ENCODE measurements around the gene RTN4R.

RTN4R gene

GRCh38 chr22:20211997-20212753 lies 55.9 kb downstream of the RTN4R start:
- peak; percentile 10 for DNase-seq

- no peak for DNase-seq
These were observed 56.6 kb downstream of the RTN4R start for GRCh38 chr22:20211409-20211996.

GRCh38 chr22:20210473-20211059 lies 57.6 kb downstream of the RTN4R start:
- DNase-seq = no peak

GRCh38 chr22:20209761-20210250 lies 58.3 kb downstream of the RTN4R start:
- DNase-seq = no peak

DNA sequence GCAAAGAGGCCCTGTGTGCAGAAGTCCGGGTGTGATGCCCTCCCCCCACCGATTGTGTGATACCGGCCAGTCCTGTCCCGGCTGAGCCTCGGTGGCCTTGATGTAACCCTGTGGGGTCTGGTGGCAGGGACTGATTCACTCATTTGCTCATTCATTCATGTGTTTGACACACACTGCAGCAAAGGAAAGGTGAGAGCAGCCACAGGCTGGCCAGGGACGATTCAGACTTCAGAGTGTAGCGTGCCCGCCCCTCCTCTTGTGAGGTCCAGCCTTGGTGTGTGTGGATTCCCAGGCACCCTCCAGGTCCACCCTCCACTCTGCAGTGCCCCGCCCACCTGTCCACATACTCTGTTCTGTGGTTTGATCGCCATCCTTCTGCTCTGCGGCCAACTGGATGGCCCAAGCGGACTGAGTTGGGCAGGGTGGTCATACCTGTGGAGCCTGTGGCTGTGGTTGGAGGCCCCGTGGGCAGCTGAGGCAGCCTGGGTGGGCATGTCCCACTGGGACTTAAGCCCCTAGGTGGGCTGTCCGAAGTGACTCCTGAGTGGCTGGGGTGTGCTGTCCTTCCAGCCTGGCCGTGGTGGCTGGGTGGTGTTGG lies 59.3 kb downstream of the RTN4R start:
- DNase-seq = no peak

DNA sequence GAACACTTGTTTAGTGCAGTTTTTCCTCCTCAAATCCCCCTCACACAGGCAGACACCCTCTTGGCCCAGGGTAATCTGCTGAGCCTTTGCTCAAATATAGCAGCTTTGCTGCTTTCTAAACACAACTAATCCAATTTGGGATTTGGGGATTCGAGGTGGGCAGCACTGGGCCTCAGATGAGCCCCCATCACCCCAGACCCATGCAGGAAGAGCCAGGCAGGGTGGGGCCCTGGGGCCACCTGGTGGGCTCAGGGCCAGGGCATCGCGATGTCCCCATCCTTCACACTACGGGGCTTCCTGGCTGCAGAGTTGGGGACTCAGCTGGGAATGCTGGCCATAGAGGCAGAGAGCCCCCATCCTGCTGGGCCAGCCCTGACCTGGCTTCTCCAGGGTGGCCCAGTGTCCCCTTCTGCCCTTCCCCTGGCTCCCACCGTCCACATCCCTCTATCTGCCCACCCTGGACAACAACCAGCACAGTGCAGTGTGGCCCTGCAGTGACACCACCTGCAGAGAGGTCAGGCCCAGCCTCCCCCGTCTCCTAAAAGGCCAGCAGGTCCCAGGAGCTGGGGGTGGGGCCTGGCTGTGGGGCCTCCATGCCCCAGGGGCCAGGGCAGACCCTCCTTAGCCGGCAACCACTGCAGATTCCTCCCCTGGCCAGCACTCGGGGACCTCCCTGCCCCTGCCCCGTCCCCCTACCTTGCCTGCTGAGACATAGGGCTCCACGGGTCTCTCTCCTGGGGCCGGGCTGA lies 60.7 kb downstream of the RTN4R start:
- no peak for DNase-seq

DNA sequence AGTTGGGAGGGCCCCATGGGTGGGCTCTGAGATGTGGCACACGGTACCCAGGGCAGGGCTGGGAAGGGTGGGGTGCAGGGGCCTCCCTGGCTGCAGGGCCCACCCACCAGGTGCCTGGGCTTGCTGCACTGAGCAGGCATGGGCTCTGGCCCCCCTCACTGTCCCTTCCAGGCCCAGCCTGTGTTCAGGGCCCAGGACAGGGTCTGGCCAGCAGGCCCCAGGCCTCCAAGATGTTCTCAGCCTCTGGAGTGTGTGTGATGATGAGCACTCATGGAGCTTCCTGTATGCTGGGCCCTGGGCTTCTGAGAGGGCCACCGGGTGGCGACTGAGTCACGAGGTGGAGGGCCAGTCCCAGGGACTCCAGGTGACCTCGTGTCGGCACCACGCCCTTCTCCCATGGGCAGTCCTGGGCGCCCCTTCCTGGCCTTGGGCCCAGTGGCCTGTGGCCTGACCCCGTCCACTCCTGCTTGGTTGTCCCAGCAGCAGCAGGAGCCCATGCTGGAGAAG lies 61.4 kb downstream of the RTN4R start:
- DNase-seq = no peak

GRCh38 chr22:20205964-20206708 lies 62.0 kb downstream of the RTN4R start:
- DNase-seq = no peak

- DNase-seq = no peak
These were observed 62.6 kb downstream of the RTN4R start for GRCh38 chr22:20205464-20205963.

- DNase-seq = no peak
These were observed 63.3 kb downstream of the RTN4R start for GRCh38 chr22:20204806-20205205.

DNA sequence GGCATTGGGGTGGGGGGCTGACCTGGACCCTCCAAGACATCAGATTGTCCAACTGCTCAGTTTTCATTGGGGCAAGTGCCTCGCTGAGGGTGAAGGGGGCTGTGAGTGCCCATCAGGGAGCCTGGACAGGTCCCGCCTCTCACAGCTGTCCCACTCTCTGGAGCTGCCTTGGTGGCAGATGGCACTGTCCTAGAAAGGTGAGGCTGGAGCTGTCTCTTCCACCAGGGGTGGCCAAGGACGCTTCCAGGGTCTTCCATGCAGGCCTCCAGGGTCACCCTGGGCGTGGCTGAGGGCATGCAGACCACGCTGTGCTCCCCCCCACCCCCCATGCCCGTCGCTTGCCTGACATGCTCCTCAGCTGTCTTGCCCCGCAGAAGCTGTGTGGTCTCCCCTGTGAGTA lies 63.8 kb downstream of the RTN4R start:
- no peak for DNase-seq

GRCh38 chr22:20203552-20204201 lies 64.4 kb downstream of the RTN4R start:
- DNase-seq = peak; percentile 43

GRCh38 chr22:20203142-20203551 lies 65.0 kb downstream of the RTN4R start:
- no peak for DNase-seq

GRCh38 chr22:20201837-20202392 lies 66.2 kb downstream of the RTN4R start:
- DNase-seq = no peak

- no peak for DNase-seq
These were observed 68.2 kb downstream of the RTN4R start for GRCh38 chr22:20199906-20200305.

DNA sequence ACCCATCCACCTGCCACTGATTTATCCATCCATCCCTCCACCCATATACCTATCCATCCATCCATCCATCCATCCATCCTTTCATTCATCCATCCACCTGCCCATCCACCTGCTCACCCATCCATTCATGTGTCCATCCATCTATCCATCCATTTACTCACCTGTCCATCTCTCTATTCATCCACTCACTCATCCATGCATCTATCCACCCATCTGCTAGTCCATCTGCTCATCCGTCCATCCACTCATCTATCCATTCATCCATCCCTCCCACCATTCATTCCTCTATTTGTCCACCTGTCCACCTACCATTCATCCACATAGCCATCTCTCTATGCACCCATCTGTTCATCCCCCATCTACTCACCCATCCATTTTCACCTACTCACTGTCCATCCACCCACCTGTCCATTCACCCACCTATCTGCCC lies 68.7 kb downstream of the RTN4R start:
- DNase-seq = no peak

DNA sequence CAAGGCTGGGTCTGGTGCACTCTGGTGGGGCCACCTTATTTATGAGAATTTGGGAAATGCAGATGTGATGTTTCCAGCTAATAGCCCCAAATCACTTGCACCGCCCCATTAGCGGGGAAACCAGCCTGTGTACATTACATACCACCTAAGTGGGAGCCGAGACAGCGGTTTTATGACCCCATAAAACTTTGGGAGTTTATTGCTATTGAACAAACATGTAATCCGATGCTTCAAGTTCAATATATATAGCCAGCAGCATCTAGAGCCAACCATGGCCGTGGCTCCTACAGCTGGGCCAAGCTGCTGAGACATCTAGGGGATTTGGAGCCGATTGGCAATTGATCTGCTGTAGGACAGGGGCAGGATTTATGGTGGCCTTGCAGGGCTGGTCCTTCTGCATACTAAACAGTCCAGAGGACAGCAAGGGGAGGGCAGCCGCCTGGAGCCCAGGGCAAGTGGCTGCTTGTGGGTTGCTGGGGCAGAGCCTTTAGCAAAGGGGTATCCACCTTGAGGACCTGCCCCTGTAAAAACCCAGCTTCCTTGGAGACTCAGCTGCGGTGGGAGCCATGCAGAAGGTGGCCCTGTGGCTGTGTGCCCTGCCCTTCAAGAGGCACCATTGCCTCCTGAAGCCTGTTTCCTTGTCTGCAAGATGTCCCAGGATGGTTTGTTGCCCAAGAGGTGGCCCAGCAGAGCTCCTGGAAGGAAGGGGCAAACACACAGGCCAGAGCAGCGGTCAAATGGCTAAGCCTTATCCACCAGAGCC lies 69.4 kb downstream of the RTN4R start:
- no peak for DNase-seq

DNA sequence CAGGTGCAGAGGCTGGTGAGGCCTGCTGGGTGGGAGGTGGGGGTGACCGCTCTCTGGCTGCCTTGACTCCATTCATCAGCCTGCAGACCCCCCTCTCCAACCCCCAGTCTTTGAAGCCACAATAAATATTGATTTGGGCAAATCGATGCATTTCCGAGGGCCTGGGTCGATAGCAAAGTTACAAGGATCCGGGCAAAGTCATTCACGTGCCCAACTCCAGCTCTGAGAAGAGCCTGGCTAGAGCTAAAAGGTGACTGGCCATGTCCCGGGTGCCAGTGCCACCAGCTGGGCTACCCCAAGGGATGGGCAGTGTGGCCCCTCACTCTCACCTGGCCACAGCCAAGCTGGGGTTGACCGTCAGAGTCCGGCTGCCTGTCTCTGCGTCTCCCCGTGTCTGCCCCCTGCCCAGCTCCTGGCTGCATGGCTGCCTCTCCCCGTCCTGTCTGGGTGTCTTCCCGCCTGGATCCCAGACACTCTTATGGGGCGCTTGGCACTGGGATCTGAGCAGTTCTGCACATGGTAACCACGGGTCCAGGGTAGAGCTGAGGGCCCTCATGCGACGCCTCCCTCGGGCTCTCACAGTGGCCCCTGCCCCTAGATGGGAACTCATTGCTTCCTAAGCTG lies 70.6 kb downstream of the RTN4R start:
- DNase-seq = no peak

DNA sequence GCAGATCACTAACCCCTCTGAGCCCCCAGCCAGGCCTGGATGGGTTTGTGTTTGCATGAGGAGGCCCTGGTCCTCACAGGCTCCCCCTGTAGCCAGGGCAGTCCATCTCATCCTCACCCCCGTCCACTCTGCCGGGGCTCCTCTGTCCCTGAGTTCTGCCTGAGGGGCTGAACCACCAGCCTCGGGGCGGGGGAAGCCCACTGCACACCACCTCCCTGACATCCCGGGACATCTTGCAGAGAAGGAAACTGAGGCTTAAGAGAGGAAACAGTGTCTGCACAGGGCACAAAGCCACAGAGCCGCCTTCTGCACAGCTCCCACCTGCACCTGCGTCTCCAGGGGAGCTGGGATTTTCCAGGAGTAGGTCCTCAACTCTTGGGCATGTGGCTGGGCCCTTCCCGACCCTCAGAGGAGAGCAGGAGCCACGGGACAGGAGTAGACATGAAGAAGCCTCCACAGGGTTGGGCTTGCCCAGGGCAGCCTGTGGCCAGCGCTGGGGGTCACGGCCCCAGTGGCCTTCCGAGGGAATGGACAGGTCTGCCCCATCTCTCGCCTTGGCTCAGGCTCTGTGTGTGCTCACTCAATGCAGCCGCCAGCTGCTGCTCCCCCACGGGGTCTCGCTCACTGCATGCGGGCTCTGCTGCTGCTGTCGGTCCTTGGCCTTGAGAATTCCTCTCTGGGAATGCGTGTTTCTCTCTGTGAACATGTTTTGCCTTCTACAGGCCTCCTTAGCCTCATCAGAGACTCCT lies 71.8 kb downstream of the RTN4R start:
- DNase-seq = no peak
